Measurements from ENCODE around the gene FLNC. TPM values are rescaled to one million over a fixed set of nuclear protein-coding genes. Genes with fewer than 3 reads are reported as not detected.

Gene FLNC
- polyA plus RNA-seq, 1 donor from 2014 or later: 0.36 TPM

- no peak overlapping the region for H2AFZ ChIP-seq (ENCODE audit: low read depth, low read length)
- peaks cover 3% of the 10 kb centered on the region for H3K36me3 ChIP-seq (ENCODE audit: insufficient read depth, low read length)
- no peak overlapping the region for H3K4me2 ChIP-seq (ENCODE audit: low read length)
- H3K27ac ChIP-seq (ENCODE audit: low read length): no peak overlapping the region
- no peaks in the 10 kb centered on the region for H3K27me3 ChIP-seq (ENCODE audit: insufficient read depth, low read depth, low read length)
- TF ChIP-seq EP300 (conservative IDR thresholded peaks at IDR 0.05; ENCODE audit: poor library complexity, severe bottlenecking) (no peak), EZH2 (IDR thresholded peaks at IDR 0.05; ENCODE audit: borderline replicate concordance, insufficient read depth, low read length, poor library complexity, severe bottlenecking) (no peak), REST (IDR thresholded peaks at IDR 0.05; ENCODE audit: borderline replicate concordance) (no peak), RAD21 (conservative IDR thresholded peaks at IDR 0.05) (no peak), POLR2AphosphoS5 (IDR thresholded peaks at IDR 0.05) (no peak), SMC3 (conservative IDR thresholded peaks at IDR 0.05; ENCODE audit: poor library complexity) (no peak)
- TF ChIP-seq, protein P1, sequence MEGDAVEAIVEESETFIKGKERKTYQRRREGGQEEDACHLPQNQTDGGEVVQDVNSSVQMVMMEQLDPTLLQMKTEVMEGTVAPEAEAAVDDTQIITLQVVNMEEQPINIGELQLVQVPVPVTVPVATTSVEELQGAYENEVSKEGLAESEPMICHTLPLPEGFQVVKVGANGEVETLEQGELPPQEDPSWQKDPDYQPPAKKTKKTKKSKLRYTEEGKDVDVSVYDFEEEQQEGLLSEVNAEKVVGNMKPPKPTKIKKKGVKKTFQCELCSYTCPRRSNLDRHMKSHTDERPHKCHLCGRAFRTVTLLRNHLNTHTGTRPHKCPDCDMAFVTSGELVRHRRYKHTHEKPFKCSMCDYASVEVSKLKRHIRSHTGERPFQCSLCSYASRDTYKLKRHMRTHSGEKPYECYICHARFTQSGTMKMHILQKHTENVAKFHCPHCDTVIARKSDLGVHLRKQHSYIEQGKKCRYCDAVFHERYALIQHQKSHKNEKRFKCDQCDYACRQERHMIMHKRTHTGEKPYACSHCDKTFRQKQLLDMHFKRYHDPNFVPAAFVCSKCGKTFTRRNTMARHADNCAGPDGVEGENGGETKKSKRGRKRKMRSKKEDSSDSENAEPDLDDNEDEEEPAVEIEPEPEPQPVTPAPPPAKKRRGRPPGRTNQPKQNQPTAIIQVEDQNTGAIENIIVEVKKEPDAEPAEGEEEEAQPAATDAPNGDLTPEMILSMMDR (IDR thresholded peaks at IDR 0.05; ENCODE audit: poor library complexity, severe bottlenecking): no peak
- H3K4me3 ChIP-seq (ENCODE audit: low read length): no peak overlapping the region
- H4K20me1 ChIP-seq (ENCODE audit: insufficient read depth): no peaks in the 10 kb centered on the region
- H3K79me2 ChIP-seq (replicated peaks; ENCODE audit: insufficient read depth, low read length): no peaks in the 10 kb centered on the region
- no peaks in the 10 kb centered on the region for H3F3A ChIP-seq (ENCODE audit: insufficient read depth, low read length, poor library complexity, severe bottlenecking)
- H3K9ac ChIP-seq (ENCODE audit: low read length): no peak overlapping the region
- no peaks in the 10 kb centered on the region for H3K9me2 ChIP-seq (ENCODE audit: insufficient read depth, low read length)
- H3K9me3 ChIP-seq (ENCODE audit: low read length): no peaks in the 10 kb centered on the region
Observed at GRCh38 chr7:128799451-128799850, 30.8 kb upstream of the FLNC start.

- no peaks in the 10 kb centered on the region for H3K9me3 ChIP-seq (ENCODE audit: low read length)
- H3F3A ChIP-seq (ENCODE audit: insufficient read depth, low read length, poor library complexity, severe bottlenecking): no peaks in the 10 kb centered on the region
- no peak overlapping the region for H2AFZ ChIP-seq (ENCODE audit: low read depth, low read length)
- no peaks in the 10 kb centered on the region for H3K27me3 ChIP-seq (ENCODE audit: insufficient read depth, low read depth, low read length)
- no peak overlapping the region for H3K4me2 ChIP-seq (ENCODE audit: low read length)
- no peak overlapping the region for H3K27ac ChIP-seq (ENCODE audit: low read length)
- H3K36me3 ChIP-seq (ENCODE audit: insufficient read depth, low read length): peaks cover 5% of the 10 kb centered on the region
- H3K4me3 ChIP-seq (ENCODE audit: low read length): no peak overlapping the region
- TF ChIP-seq EZH2 (IDR thresholded peaks at IDR 0.05; ENCODE audit: borderline replicate concordance, insufficient read depth, low read length, poor library complexity, severe bottlenecking) (no peak), TAF1 (IDR thresholded peaks at IDR 0.05; ENCODE audit: low read depth) (no peak), MXI1 (conservative IDR thresholded peaks at IDR 0.05; ENCODE audit: poor library complexity, severe bottlenecking) (no peak), SMC3 (conservative IDR thresholded peaks at IDR 0.05; ENCODE audit: poor library complexity) (no peak), EP300 (conservative IDR thresholded peaks at IDR 0.05; ENCODE audit: poor library complexity, severe bottlenecking) (no peak), POLR2AphosphoS5 (IDR thresholded peaks at IDR 0.05) (no peak), RAD21 (conservative IDR thresholded peaks at IDR 0.05) (no peak), REST (IDR thresholded peaks at IDR 0.05; ENCODE audit: borderline replicate concordance) (no peak)
- TF ChIP-seq, protein P1 (IDR thresholded peaks at IDR 0.05; ENCODE audit: poor library complexity, severe bottlenecking): no peak
- H3K9me2 ChIP-seq (ENCODE audit: insufficient read depth, low read length): no peaks in the 10 kb centered on the region
- no peaks in the 10 kb centered on the region for H4K20me1 ChIP-seq (ENCODE audit: insufficient read depth)
- no peaks in the 10 kb centered on the region for H3K79me2 ChIP-seq (replicated peaks; ENCODE audit: insufficient read depth, low read length)
- H3K9ac ChIP-seq (ENCODE audit: low read length): no peak overlapping the region
Observed at GRCh38 chr7:128800567-128800966, 29.6 kb upstream of the FLNC start.
